Fibroblast of lung (primary cell): Measurements from ENCODE around the gene SMTN. TPM values are rescaled to one million over a fixed set of nuclear protein-coding genes. Genes with fewer than 3 reads are reported as not detected.

Experiments
- DNase-seq, 2 donors: peaks; one replicate each; pipeline versions ENCODE4 v3.0.0 to v3.0.0-alpha.2; 2010; ENCODE audit warnings: low read depth in 2 of 2
- H2AFZ ChIP-seq: 2 replicates; pipeline ENCODE4 v1.5.1; 2012; ENCODE audit warnings: low read length, control low read depth, inconsistent platforms
- H3K27ac ChIP-seq: 2 replicates; pipeline ENCODE4 v1.5.1; 2011; ENCODE audit warnings: low read length, control low read depth; ENCODE audit not compliant: insufficient read depth
- H3K27me3 ChIP-seq: 2 replicates; pipeline ENCODE4 v1.5.1; 2011; ENCODE audit warnings: mild to moderate bottlenecking, low read length; ENCODE audit not compliant: control insufficient read depth, insufficient read depth
- H3K36me3 ChIP-seq: 2 replicates; pipeline ENCODE4 v1.5.1; 2011; ENCODE audit warnings: low read length; ENCODE audit not compliant: control insufficient read depth, insufficient read depth
- H3K4me1 ChIP-seq: 2 replicates; pipeline ENCODE4 v1.5.1; 2011; ENCODE audit warnings: low read length; ENCODE audit not compliant: control insufficient read depth, insufficient read depth; ENCODE audit errors: extremely low read depth
- H3K4me2 ChIP-seq: 2 replicates; pipeline ENCODE4 v1.5.1; 2011; ENCODE audit warnings: low read length, control low read depth; ENCODE audit not compliant: insufficient read depth; ENCODE audit errors: extremely low read depth
- H3K4me3 ChIP-seq, 4 experiments: fragments of 200-600 bp in 1 of 4; sonication (generic) in 1 of 4; replicated peaks in 1 of 4; 2 replicates each; pipeline ENCODE4 v1.5.1; 2011 to 2016; ENCODE audit warnings: low read length in 4 of 4, low read depth in 3 of 4, mild to moderate bottlenecking in 3 of 4, control low read depth in 2 of 4, inconsistent platforms in 1 of 4, mixed read lengths in 1 of 4; ENCODE audit not compliant: insufficient read depth in 1 of 4; ENCODE audit errors: control extremely low read depth in 1 of 4
- H3K79me2 ChIP-seq: 2 replicates; pipeline ENCODE4 v1.5.1; 2012; ENCODE audit warnings: mild to moderate bottlenecking, low read length, inconsistent platforms; ENCODE audit not compliant: control insufficient read depth, insufficient read depth
- H3K9ac ChIP-seq: 2 replicates; pipeline ENCODE4 v1.5.1; 2011; ENCODE audit warnings: mild to moderate bottlenecking, low read length, control low read depth; ENCODE audit not compliant: insufficient read depth
- H3K9me3 ChIP-seq: 2 replicates; pipeline ENCODE4 v1.5.1; 2012; ENCODE audit warnings: low read depth, low read length; ENCODE audit not compliant: control insufficient read depth, insufficient read depth
- H4K20me1 ChIP-seq: 2 replicates; pipeline ENCODE4 v1.5.1; 2011; ENCODE audit warnings: low read length; ENCODE audit not compliant: control insufficient read depth, insufficient read depth; ENCODE audit errors: extremely low read depth
- CTCF ChIP-seq, 2 donors: IDR thresholded peaks in 1 of 2; conservative IDR thresholded peaks in 1 of 2; 1 replicate in 1 of 2; 2 replicates in 1 of 2; pipeline ENCODE4 v1.5.1; 2011 to 2012; ENCODE audit warnings: low read length in 2 of 2, control low read depth in 1 of 2, inconsistent platforms in 1 of 2, low read depth in 1 of 2, mild to moderate bottlenecking in 1 of 2
- EZH2 ChIP-seq: IDR thresholded peaks from 2 replicates; pipeline ENCODE4 v1.5.1; 2012; ENCODE audit warnings: low read length, control low read depth, mild to moderate bottlenecking; ENCODE audit errors: missing control alignments
- polyA plus RNA-seq, 2 donors: library from polyadenylated mRNA; depleted of rRNA in 1 of 2; stranded (reverse) in 1 of 2; unstranded in 1 of 2; fragments of >200 nt; gene quantifications; 2 replicates each; pipeline ENCODE4 v1.2.1, GENCODE V29; 2011 to 2012; ENCODE audit warnings: missing spikeins in 1 of 2
- total RNA-seq: library from RNA; depleted of rRNA; stranded (reverse); fragments of >200 nt; gene quantifications from 2 replicates; pipeline ENCODE4 v1.2.1, GENCODE V29; 2014

Gene SMTN
- total and polyA plus RNA-seq, 2 donors (not counting 1 experiment from before 2014, with no cell fraction given) = 43.7 to 95.1 TPM

GRCh38 chr22:31039393-31039792 lies 41.7 kb upstream of the SMTN start:
- H2AFZ ChIP-seq = peak overlapping the region; percentile 2
- H3K79me2 ChIP-seq = no peaks in the 10 kb centered on the region
- H3K4me2 ChIP-seq = peak overlapping the region; percentile 25
- no peaks in the 10 kb centered on the region for H3K9me3 ChIP-seq
- H3K4me1 ChIP-seq = peaks cover 16% of the 10 kb centered on the region
- H3K4me3 ChIP-seq = no peak overlapping the region
- H3K9ac ChIP-seq = no peak overlapping the region
- H3K27ac ChIP-seq = peak overlapping the region; percentile 24
- no peaks in the 10 kb centered on the region for H3K27me3 ChIP-seq
- DNase-seq = peak; percentile 24 to 88
- H3K36me3 ChIP-seq = no peaks in the 10 kb centered on the region
- H4K20me1 ChIP-seq = no peaks in the 10 kb centered on the region
- TF ChIP-seq EZH2 (no peak), CTCF (conservative IDR thresholded peaks at IDR 0.05 in 1 of 2, IDR thresholded peaks at IDR 0.05 in 1 of 2; ENCODE audit: low read depth in 1 of 2, low read length in 2 of 2) (no peak)

GRCh38 chr22:31040542-31041398 lies 40.3 kb upstream of the SMTN start:
- TF ChIP-seq CTCF (conservative IDR thresholded peaks at IDR 0.05 in 1 of 2, IDR thresholded peaks at IDR 0.05 in 1 of 2; ENCODE audit: low read depth in 1 of 2, low read length in 2 of 2) = no peak
- no peak for TF ChIP-seq EZH2
- H3K79me2 ChIP-seq = no peaks in the 10 kb centered on the region
- no peak overlapping the region for H3K4me3 ChIP-seq
- H3K4me2 ChIP-seq = no peak overlapping the region
- H2AFZ ChIP-seq = no peak overlapping the region
- H3K27ac ChIP-seq = no peak overlapping the region
- no peaks in the 10 kb centered on the region for H3K36me3 ChIP-seq
- no peaks in the 10 kb centered on the region for H4K20me1 ChIP-seq
- H3K9ac ChIP-seq = no peak overlapping the region
- no peaks in the 10 kb centered on the region for H3K9me3 ChIP-seq
- DNase-seq = no peak
- H3K27me3 ChIP-seq = no peaks in the 10 kb centered on the region
- peaks cover 16% of the 10 kb centered on the region for H3K4me1 ChIP-seq

- DNase-seq = peak; percentile 47 to 68
These were observed 36.8 kb upstream of the SMTN start for GRCh38 chr22:31044262-31044861.

More at GRCh38 chr22:31044262-31044861, 36.8 kb upstream of the SMTN start:
- Histone ChIP-seq H3K36me3 (no peaks in the 10 kb centered on the region), H2AFZ (peak overlapping the region; percentile 16), H3K9ac (no peak overlapping the region), H4K20me1 (no peaks in the 10 kb centered on the region), H3K4me3 (no peak overlapping the region), H3K79me2 (no peaks in the 10 kb centered on the region), H3K4me1 (peaks cover 9% of the 10 kb centered on the region), H3K4me2 (peak overlapping the region; percentile 15), H3K27me3 (no peaks in the 10 kb centered on the region), H3K9me3 (no peaks in the 10 kb centered on the region), H3K27ac (no peak overlapping the region)
- TF ChIP-seq CTCF (conservative IDR thresholded peaks at IDR 0.05 in 1 of 2, IDR thresholded peaks at IDR 0.05 in 1 of 2; ENCODE audit: low read depth in 1 of 2, low read length in 2 of 2) (no peak), EZH2 (no peak)
